Measurements from ENCODE around the gene KCNC1.

KCNC1 gene

DNA sequence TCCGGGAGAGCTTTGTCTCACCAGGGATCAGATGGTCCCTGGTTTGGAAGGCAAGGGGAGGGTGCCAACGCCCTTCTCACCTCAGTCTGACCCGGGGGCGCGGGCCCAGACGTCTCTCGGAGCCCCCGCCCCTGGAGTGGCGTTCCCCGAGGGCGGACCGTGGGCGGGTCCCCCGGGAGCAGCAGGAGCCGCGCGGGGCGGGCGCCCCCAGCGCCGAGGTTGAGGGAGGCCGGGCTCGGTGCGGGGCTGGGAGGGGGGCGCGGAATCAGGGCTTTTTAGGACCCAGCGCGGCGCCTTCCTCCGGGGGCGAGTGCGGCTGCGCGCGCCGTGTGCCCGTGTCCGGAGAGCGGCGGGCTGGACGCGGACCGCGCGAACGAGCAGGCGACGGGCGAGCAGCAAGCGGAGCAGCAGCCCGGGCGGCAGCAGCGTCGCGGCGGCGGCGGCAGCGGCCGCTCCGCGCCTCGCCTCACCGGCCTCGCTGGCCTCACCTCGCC, at the start of gene KCNC1:
Gene KCNC1, plus strand, starts transcription at position 364 of the 494 bp plus-strand sequence. CDS start 1,222 bp downstream, outside the sequence.
- no peak for DNase-seq (ENCODE audit: low spot score)

DNA sequence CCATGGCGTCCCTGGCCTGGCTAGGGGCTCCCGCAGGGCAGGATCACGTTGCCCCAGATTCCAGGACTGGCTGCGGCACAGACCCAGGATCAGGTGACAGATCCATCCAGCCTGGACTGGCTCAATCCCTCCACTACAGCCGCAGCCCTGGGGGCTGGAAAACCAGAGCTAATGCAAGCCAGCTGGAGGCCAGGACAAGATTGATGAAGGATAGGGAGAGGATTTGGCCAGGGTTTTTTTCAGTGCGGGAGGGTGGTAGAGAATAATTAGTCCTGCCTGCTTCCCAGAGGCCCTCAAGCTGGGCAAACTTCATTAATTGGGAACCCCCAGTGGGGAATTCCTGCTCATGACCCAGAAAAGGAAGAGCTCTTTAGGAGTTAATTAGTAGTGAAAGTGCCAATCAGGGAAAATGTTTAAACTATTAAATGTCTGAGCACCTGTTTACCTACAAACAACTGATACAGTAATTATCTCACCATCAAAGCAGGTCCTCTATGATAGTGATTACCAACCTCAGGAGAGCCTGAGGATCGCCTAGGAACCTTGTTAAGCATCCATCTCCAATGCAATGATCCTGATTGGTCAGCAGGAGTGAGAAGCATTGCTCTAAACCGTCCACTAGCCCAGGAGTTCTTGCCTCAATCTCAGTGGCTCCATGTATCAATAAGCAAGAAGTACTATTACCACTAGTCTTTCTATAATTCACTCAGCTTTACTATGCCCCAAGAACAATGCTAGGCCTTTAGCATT, 48.2 kb upstream of the KCNC1 start:
- DNase-seq (ENCODE audit: low spot score), result no peak

DNA sequence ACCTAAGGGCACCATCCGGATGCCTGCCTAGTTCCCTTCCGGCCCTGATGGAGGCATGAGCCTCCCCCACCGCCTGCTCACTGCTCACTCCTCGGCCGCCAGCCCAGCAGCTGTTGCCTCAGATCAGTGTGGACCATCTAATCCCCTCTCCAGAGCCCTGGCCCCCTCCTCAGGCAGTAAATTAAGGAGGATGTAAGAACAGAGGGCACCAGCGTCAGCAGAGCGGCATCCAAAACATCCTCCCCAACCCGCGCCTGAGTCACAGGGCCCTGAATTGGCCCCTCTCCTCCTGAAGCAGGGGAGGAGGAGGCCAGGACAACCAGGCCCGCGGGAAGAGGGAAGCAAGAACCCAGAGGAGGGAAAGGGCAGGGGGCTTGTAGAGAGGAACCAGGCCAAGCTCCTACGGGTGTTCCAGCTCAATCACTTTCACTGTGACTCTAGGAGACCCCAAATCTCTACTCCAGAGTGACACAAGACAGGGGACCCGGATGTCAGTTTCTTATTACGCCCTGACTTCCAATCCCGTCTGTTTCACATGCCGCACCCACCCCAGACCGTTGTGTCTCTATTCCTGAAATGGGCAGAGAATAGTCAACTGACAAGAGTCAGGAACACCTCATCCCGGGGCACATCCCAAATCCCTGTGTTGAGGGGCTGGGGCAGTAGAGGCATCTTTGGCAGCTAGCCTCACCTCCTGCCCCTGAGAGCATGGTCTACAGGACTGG, 46.5 kb upstream of the KCNC1 start:
- DNase-seq (ENCODE audit: low spot score), result no peak

DNA sequence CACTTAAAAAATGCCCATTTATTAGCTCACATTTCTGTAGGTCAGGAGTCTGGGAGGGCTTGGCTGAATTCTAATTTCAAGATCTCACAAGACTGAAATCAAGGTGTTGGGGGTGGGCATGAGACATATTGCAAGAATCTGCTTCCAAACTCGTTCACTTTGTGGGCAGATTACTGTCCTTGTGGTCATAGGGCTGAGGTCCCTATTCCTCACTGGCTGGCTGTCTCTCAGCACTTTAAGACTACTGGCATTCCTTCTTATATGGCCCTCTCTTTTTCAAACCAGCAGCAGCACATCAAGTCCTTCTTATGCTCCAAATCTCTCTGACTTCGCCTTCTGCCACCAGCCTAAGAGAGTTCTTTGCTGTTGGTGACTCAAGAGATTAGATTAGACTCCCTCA, 43.0 kb upstream of the KCNC1 start:
- DNase-seq (ENCODE audit: low spot score), result no peak

DNA sequence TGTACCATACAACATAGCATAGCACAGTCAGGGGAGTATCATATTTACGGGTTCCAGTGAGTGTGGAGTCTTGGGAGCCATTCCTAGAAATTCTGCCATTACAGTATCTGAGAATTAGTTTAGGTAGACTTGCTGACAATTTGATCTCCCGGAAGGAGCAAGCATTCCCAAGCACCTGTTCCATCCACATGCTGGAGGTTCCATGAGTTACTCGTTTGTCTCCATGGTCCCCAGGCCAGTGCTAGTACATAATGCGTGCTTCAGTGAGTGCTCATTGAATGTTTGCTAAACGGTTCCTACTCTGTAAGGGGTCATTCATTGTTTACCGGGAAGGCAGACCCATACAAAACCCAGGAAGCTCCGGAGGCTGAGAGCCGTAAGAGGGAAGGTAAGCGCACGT, 42.6 kb upstream of the KCNC1 start:
- DNase-seq (ENCODE audit: low spot score), result no peak

DNA sequence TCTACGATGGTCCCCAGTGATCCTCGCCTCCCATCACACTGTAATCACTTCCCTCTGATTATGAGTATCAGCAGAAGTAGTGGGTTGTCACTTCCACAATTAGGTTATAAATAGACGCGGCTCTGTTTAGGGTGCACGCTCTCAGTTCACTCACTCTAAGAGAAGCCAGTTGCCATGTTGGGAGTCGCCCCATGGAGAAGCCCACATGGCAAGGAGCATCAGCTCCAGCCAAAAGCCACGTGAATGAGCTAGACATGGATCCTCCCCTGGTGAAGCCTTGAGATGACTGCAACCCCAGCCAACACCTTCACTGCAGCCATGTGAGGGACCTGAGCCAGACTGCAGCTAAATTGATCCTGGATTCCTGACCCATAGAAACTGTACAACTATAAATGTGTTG, 41.6 kb upstream of the KCNC1 start:
- DNase-seq (ENCODE audit: low spot score), result no peak

DNA sequence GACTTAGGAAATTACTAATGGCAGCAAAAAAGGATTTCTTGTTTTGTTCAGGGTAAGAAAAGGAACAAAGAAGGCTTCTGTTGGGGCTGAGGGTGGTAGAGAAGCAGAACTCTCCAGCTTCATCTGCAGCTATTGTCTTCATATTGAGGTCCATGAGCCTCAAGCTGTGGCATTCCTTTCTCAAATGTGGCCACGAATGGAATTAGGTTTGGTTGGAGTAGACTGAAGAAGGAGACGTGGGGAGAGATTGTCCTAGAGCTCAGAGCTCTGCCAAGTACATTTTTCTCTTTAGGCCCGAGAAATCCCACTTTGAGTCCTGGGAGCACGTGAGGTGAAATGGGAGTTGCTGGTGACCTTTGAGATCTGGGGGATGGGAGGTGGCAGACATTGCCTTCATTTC, 41.0 kb upstream of the KCNC1 start:
- no peak for DNase-seq (ENCODE audit: low spot score)

DNA sequence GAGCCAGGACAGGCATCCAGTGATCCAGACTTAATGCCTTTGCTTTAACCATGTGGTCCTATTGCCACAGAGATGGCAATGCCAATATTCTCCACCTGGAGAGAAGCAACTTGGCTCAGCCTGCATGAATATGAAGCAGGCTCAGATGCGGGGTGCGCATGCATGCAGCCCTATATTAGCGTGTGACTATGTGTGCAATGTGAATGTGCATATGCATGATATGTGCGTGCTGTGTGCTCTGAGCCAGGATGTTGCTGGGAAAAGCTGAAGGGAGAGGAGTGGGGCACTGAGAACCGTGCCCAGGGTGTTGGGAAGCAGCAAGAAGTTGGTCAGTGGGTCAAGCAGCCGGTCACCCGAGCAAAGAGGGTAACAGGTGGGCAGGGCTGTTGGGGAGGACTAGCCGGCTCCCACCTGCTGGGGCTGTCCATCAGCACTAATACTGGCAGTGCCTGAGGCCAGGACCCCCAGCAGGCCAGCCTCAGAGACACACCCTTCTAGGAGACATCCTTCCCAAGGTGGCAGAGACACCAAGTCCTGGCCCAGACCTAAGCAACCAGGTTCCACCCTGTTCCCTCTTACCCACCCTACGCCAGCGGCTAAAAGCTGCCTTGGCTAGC, 40.0 kb upstream of the KCNC1 start:
- DNase-seq (ENCODE audit: low spot score), result no peak

DNA sequence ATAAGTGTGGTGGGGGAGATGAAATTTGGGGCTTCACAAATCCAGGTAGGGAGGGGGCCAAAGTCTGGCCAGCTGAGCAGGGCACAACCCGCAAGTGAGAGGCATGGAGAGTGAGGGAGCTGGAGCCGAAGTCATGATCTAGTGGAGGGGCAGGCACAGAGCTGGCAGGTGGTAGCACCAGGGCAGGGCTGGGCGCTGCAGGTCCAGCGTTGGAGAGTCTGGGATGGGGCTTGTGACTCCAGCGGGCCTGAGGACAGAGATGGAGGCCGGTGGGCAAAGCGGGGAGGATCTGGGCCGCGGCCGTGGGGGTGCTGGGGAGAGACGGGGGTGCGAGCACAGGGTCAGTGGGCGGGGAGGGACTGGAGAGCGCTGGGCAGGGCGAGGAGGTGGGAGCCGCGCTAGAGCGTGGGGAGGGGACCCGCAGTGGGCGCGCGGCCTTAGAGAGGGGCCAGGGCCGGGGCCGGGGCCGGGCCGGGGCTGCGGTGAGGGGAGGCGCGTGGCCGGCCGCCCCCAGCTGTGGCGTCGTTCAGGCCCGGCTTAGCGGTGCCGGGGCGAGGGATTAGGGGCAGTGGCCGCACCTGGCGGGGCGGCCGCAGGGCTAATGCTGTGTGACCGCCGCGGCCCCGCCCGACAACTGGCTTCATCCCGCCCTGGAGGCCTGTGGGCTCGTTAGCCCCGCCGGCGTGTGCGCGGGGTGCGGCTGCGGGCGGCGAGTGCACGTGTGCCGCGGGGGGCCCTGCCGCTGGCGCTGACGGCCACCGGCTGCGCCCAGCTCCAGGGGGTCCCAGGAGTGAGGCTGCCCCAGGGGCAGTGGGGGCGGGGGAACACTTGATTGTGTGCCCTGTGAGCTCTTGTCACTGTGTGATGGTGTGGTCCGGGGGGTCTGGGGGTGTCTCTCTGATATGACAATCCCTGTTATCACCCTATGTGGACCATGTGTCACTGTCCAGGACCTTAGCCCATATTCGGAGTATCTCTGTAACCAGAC, 38.8 kb upstream of the KCNC1 start:
- DNase-seq (ENCODE audit: low spot score), result no peak

DNA sequence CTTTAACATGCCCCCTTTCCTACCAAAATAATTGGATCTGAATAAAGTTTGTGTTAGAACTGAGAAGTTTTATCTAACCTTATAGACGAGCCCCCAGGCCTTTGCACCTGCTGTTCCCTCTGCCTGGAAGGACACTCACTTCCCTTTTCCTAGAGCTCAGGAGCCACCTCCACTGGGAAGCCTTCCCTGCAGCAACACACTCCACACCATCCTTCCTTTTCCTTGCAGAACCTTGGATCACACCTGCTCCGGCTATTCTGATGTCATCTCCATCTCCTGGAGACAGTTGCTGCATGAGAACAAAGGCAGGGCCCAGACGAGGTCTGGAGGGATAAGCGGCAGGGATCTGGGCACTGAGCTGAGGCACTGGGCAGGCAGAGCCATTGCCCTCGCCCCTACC, 37.8 kb upstream of the KCNC1 start:
- DNase-seq (ENCODE audit: low spot score), result no peak

DNA sequence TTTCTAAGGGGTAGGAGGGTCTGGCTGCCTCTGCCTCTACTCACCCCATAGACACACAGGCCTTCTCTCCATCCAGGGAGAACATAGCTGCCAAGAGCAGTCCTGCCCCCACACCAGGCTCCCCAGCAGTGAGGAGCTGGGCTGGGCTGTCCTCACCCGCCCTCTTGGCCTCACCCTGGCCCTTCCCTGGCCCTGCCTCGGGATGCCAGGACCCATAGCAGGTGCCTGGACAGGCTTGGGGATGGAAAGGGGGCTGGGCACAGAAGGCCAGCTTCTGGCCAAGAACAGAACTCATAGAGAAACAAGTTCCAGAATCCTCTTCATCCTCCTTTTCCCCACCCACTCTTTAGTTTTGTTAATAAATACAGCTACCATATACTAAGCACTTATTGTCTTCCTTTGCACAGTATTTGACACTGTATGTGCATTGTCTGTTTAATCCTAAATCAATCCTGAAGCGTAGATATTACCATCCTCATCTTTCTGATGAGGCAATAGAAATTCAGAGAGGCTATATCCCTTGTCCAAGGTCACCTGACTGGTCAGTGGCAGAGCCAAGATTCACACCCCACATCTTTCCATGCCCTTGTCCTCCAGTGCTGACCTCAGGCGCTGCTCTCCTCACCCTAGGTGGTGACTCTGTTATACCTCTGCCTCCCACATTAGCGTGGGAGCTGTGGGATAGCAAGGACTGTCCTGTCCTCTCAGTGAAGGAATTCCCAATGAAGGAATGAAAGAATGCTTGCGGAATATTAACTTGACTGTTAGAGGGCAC, 37.2 kb upstream of the KCNC1 start:
- no peak for DNase-seq (ENCODE audit: low spot score)

DNA sequence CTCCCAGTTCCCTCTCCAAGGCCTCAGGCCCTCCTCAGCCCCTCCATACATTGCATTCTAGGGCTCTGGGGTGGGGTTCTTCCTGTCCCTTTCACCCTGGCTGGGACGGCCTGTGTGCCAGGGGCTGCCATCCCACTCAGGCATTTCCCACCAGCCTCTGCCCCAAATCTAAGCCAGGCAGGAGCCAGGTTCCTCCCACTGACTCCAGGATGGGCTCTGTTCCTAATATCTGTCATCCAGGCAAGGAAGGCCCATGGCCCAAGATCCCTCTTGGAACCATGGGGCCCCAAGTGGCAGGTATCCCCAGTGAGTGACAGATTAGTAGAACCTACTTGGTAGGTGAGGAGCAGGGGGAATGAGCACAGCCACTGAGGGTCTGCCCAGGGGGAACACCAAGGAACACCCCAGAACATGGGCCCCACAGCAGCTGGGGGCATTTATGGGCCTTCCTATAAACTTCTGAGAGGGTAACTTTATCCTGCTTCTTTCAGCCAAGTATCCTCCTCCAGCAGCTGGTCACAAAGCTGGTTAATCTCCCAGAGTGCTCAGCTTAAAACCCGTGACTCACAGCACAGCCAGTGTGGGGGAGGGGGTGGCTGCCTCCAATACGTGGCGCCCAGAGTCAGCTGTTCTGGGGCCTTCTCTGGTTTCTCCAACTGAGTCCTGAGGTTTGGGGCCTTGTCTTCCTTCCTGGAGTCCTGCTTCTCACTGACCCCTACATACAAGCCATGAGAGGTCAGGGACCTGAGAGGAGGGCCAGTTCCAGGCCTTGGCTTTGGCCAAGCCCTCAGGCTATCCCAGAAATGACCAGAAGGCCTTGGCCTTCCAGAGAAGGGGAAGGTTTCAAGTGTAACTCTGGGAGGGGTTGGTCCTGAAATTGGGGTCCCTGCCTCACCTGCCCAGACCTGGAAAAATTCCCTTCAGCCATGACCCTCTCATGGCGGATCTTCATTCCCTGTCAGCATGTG, 35.1 kb upstream of the KCNC1 start:
- DNase-seq (ENCODE audit: low spot score), result no peak

DNA sequence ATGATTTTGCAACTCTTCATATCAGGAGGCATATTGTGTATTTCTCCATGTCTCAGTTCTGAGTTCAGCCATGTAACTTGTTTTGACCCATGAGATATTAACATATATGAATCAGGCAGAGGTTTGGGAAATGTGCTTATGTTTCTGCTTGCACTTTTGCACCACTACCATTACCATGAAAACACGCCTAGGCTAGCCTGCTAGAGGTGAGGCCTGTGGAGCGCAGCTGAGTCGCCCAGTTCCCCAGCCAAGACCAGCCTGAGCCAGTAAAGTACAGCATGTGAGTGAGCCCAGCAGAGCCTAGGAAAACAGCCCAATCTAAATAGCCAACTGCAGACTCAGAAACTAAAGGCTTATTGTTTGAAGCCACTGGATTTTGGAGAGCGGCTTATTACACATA, 33.6 kb upstream of the KCNC1 start:
- DNase-seq (ENCODE audit: low spot score), result no peak

DNA sequence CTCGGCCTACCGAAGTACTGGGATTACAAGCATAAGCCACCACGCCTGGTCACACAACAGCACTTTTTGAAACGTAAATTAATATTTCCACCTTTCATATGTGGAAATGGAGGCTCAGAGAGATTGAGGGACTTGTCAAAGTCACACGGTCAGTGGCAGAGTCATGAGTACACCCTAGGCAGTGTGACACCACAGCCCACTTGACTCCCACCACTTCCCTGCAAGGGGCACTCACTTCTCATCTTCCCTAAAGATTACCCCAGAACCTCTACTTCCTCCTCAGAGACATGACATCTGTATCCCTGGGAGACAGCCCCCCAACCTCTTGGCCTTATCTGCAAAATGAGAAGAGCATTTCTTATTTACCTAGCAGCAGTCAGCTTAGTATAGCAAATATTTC, 31.7 kb upstream of the KCNC1 start:
- no peak for DNase-seq (ENCODE audit: low spot score)

DNA sequence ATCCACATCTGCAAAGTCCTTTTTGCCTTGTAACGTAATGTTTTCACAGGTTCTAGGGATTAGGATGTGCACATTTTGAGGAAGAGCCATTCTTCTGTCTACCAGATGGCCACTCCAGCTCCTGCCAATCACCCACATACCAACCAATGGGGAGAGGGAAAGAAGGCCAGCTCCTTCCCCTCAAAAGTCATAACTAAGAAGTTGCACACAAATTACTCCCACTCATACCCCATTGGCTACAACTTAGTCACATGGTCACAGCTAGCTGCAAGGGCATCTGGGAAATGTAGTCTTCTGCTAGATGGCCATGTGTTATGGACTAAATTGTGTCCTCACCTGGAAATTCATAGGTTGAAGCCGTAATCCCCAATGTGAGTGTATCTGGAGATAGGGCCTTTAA, 30.6 kb upstream of the KCNC1 start:
- DNase-seq (ENCODE audit: low spot score), result no peak

DNA sequence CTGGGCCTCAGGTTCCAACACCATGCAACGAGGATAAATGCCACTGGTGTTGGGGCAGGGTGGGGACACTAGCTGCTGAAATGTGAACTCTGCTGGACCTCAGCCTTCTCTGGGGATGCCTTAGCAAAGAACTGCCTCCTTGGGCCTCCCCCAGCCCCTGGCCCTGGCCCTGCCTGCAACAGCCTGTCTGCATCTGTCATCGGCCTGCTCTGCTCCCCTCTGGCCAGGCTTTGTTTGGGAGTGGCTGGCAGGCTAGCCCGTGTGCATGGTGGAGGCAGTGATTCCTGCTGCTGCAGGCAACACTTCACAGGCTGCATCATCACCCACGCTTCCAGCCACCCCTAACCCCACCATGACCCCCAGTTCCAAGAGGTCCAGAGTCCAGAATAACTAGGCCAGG, 26.8 kb upstream of the KCNC1 start:
- no peak for DNase-seq (ENCODE audit: low spot score)

DNA sequence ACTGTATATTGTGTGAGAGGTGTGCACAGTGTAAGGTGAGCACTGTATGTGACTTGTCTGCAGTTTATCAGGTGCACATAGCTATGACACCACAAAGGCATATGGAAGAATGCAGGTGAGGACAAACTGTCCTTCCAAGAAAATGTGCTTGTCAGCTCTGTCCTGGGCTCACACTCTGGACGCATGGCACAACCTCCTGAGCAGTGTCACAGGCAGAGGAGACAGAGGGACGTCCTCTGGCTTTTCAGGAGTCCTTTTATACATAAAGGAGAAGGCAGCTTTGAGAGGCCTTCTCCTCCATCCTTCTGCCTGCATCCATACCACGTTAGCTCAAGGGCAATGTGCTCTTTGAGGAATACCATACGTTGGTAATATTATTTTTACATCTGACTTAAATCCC, 22.7 kb upstream of the KCNC1 start:
- no peak for DNase-seq (ENCODE audit: low spot score)

DNA sequence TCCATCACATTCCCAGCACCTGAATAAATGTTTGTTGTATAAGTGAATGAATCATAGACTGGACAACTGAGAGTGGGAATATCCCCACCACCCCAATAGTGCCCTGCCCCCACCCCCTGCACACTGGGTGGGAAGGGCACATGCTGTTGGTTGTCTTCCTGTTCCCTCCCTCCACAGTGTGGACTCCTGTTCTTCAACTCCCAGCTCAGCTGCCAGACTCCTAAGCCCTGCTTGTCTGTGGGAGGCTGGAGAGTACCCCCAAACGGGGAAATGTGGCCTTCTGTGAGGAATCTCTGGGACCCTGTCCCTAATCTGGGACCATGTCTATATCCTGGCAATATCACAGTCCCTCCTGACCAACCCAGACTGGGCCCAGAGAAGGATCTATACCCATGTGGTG, 20.7 kb upstream of the KCNC1 start:
- DNase-seq (ENCODE audit: low spot score), result no peak

DNA sequence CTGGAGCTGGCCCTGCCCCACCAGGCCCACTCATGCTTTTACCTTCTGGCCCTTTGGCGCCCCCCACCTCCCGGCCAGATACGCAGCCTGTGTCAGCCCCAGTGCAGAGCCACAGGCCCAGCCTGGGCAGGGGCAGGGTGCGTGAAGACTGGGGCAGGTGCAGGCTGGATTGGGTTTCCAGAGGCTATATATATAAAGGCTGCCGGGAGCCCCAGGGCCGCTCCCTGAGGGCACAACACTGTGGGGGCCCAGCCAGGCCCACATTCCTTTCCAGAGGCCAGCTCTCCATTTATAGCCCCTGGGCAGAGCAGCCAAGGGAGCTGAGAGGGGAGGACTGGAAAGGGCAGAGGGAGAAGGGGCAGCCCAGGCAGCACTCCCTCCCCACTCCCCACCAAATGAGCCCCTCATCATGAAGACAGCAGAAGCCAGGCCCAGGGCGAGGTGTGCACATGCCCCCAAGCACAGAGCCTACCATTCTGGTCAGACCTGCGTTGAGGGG, 20.2 kb upstream of the KCNC1 start:
- DNase-seq (ENCODE audit: low spot score), result no peak

DNA sequence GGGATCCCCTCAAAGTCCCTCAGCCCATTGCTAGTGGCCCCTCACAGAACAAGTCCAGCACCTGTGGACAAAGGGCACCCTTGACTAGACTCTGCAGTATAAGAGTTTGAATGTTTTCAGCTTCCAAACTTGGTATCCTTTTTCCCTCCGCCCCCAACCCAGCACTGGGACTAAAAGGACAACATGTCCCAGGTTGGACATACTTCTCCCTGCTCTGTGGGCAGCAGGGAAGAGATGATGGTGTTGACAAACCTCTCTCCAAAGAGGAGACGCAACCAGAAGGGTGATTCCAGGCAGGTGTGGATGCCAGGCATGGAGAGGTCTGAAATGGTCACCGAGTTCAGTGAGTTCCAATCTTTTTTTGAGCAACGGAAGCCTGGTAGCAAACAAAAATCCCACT, 19.7 kb upstream of the KCNC1 start:
- no peak for DNase-seq (ENCODE audit: low spot score)
